Right ventricle myocardium inferior (tissue), 1 donor: ENCODE data around the gene TMEM158. TPM values are rescaled to one million over a fixed set of nuclear protein-coding genes. Genes with fewer than 3 reads are reported as not detected.

Source experiments
- ATAC-seq: fragments of 200-7000 bp; cut with Tn5 transposase; one replicate; pipeline ENCODE4 v1.9.1; 2020; ENCODE audit warnings: mild to moderate bottlenecking, moderate library complexity
- DNase-seq: peaks from one replicate; pipeline ENCODE4 v3.0.0; 2021; ENCODE audit errors: missing footprints
- intact Hi-C: fragments of 100-400 bp; cut with DNase I; formaldehyde crosslinking; loops from one replicate; pipeline ENCODE4 v1.11.0; 2022
- total RNA-seq: library from RNA; stranded (reverse); fragmentation: NEBNext Ultra II Directional; extraction: Animal tissue kit (Norgen Biotek cat#: 25700); gene quantifications from one replicate; pipeline ENCODE4 v1.2.1, GENCODE V29; 2021
- donor health status: DM: no; HTN: yes; CAD: no; lungs with severe emphysema.

Gene TMEM158
- total RNA-seq, 1 donor from 2014 or later, result 0.60 TPM

DNA sequence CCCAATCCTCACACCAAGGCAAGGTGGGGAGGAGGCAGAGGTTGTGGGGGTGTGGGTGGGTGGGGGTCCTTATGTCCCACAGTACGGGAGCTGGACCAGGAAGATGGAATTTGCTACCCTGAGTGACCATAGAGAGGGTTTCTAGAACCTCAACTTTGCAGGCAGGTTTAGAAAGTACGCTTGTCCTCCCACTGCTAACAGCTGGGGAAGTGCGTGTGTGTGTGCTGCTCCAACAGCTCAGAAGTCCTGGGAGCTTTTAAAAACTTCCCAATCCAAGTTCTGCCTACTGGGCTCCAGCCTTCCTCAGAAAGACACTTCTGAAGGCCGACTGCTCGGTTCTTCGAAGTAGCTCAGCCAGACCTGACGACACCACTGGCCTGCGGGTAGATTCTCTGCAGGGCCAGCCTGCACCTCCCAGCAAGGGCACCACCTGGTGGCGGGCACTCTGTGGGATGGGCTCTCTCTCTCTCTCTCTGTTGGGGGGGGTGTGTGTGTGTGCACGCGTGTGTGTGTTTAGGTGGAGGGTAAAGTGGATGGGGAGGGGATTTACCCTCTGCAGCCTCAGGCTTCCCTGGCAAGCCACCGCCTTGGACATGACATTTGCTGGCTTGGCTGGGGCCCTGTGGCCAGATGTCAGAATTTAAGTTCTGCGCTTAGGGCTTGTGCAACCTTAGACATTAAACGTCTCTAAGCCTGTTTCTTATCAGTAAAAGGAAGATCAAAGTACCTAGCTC is 15.6 kb downstream of the TMEM158 start:
- intact Hi-C loops, result loop anchor here (1.0 kb wide), 1 partner anchor 171 kb away; no protein-coding TSS in a partner anchor
- peak; percentile 91 for ATAC-seq

DNA sequence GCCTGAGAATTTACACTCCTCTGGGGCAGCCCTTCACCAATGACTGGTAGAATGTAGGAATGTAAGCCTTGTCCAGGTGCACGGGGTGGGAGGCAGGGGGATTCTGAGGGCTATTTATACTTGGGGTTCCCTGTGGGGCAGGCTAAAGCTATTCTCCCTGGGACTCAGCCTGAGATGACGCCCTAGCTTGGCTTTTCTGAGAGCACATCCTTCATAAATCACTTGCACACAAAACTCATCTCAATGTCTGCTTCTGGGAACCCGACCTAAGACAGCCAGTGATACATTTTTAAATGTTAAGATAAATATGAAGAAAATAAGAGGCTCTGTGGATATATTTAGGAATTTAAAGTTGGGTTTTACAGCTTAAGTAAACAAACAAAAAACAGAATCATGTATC is 16.6 kb downstream of the TMEM158 start:
- no peak for DNase-seq
- intact Hi-C loops, result no loop called here
- no peak for ATAC-seq

More for the DNA sequence above, 15.6 kb downstream of the TMEM158 start:
- peak; percentile 92 for DNase-seq

DNA sequence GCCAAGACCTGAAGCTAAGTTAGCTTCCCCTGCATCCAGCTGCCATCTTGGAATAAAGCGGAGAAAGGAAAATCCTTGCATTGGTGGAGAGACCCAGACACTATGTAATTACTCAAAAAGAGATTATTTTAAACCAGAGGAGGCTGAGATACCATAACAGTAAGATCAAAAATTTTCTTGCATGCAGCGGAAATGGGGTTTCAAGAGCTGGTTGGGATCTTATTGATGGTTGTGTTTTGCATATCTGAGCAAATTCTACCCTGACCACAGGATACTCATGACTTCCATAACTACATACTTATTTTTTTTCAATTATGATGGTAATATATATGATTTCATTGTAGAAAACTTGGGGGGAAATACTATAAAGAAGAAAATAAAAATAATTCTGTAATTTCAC is 17.5 kb downstream of the TMEM158 start:
- no peak for DNase-seq
- no peak for ATAC-seq
- intact Hi-C loops, result no loop called here

DNA sequence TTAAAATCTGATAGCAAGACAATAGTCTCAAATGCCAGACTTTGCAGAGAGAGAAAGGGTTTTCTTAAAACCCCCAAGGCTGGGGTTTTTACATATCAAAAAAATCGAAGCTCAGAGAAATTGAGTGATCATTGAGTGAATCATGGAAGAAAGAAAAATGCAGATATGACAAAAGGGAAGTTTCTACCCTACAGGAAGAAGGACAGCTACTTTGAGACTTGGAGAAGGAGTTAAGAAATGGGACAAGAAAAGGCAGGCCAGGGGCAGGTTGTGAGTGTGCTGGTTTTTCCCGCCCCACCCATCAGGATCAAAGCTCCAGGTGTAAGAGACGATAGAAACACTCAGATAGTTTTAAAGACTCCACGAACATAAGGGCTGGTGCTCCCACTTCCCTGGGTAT is 18.6 kb downstream of the TMEM158 start:
- intact Hi-C loops, result no loop called here
- DNase-seq (no peak), ATAC-seq (no peak)

DNA sequence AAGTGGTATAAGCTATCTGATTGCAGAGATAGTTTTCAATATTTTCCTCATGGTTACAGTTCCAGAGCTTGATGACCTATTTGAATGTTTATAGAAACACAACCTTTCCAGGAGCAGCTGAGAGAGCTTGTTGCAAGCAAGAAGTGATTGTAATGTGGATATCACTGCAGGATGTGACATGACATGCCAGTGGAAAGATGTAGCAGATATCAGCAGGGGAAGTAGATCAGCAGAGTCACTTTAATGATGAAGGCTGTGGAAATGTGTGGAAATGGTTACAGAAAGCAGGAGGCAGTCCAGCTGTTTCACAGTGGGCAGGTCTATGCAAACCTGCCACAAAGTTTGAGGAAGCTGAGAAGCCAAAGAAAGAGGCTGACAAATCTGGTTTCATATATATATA is 21.0 kb downstream of the TMEM158 start:
- intact Hi-C loops, result no loop called here

DNA sequence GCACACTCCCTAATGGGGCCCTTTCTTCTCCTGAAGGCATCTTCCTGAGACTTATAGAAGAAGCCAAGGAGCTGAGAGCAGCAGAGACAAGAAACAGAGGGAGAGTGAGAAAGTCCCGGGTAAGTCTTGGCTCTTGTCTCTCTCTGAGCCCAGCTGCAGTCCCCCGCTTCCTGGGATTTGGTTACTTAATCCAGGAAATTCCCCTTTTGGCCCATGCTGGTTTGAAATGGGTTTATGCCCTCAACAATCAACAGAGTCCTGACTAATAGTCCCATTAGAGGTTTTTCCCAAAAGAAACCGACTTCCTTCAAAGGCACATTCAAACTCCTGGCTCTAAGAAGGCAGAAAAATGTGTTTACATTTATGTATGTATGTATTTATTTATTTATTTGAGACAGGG is 22.0 kb downstream of the TMEM158 start:
- intact Hi-C loops, result no loop called here
- DNase-seq (no peak), ATAC-seq (no peak)

More for the DNA sequence above, 21.0 kb downstream of the TMEM158 start:
- DNase-seq (no peak), ATAC-seq (no peak)

DNA sequence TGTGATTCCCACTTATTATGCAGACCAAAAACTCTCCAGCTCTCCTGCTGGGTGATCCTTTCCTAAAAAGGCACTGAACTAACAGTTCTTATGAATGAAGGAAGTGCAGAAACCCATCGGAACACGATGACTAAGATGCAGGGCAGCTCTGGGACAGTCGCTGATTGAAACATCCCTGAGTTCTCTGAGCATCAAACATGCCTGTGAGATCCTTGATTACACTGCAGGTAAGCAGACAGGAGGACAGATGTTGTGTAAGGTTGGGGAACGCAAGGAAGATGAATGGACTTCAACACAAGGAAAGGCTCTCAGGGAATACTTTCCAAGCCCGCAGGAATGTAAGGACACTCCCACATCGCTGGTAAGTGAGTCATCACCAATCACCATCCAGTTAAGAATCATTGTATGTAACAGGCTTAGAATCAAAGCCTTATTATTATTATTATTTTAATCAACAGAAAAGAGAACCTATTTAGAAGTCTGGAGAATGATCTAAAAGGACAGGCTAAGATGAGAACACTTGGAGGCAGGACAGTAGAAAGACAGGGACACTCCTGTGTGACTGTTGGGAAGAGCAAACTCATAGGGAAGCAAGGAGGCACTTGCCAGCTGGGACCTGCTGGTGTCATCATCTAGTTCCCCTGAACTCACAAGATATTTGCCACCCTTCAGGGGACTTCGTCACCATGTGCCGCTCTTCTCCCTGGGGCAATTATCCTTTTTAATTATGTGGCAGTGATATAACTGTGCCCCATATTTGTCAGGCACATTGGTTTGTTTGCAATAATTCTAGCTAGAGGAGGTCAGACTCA is 26.0 kb downstream of the TMEM158 start:
- ATAC-seq (no peak), DNase-seq (no peak)
- intact Hi-C loops, result no loop called here

DNA sequence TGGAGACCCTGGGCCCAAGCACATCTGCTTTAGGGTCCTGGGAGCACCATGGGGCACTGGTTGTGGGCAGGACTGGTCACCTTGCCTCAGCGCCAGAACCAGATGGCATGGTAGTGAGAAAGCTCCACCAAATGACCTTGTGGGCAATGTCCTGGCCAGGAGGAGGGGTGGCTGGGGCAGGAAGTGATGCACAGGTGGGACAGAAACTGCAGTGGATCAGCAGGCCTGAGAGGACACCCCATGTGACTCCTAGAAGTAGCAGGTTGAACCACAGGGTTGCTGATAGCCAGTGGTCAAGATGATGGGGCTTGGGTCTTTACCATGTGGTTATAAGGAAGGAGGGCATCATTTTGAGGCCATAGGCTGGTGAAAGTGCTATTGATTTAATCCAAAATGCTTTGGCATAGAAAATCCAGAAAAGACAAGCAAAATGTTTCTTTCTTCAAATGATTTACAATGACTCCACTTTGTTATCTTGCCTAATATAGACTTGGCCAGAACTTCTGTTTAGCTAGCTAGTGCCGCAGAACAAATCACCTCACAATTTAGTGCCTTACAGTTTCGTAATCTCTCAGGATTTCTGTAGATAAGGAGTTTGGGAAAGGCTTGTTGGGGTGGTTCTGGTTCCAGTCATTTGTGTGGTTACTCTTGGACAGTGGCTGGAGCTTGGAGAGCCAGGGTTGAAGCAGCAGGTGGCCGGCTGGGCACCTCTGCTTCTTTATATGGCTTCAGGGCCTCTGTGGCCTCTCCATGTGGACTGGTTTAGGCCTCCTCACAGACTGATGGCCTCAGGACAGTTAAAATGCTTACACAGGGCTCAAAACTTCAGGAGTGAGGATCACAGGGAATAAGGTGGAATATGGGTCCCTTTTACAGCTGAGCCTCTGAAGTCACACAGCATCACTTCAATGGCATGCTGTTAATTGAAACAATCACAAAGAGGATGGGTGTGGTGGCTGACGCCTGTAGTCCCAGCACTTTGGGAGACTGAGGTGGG is 27.5 kb downstream of the TMEM158 start:
- intact Hi-C loops, result no loop called here
- no peak for ATAC-seq
- DNase-seq, result no peak

DNA sequence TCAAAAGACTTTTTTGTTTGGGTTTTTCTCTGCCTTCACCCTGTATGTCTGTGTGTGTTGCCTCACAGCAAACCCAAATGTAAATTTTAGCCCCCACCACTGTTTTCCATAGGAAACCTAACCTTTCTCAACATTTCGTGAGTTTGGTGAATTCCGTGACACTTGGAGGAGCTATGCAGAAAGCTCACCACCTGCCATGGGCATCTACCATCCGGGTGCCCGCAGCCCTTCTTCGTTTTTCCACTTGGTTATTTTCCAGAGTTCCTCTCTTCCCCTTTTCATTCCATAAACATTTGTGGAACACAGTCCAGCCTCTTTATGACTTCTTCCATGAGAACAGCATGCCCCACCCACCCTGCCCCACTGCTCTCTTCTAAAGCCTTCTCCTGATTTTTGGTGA is 31.3 kb downstream of the TMEM158 start:
- DNase-seq, result no peak
- no peak for ATAC-seq
- intact Hi-C loops, result no loop called here

DNA sequence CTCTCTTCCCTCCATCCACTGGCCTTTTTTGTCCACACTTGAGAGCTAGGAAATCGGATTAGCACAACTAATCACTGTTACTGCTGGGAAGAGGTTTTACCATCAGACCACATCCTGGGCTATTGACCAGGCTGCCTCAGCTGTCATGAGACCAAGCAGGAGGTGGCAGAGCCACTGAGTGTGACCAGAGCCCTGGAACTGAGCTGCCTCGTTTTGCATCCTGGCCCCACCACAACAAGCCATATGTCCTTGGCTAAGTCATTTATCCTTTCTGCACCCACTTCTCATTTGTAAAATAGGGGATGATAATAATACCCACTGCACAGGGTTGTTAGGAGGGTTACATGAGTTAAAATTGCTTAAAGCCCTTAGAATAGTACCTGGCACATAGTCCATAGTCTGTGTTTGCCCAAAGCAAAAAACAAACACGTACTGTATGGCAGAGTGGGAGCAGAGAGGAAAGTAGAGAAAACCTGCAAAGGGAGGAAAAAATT is 34.1 kb downstream of the TMEM158 start:
- no peak for DNase-seq
- no peak for ATAC-seq
- intact Hi-C loops, result no loop called here

DNA sequence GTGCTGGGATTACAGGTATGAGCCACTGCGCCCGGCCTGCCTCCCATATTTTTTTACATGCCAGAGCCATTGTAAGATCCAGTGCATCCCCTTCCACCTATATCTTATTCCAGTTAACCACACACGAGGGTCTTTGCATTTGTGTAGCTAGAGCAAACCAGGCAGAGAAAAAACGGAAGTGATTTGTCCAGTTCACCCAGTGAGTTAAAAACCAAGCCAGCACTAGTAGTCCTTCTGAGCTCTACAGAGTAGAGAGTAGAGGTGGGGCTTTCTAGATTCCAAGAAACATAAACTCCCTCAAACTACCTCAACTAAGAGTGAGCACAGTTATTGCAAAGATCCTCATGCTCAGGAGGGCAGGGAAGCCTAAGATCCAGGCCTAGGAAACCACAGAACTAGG is 34.7 kb downstream of the TMEM158 start:
- intact Hi-C loops, result no loop called here
- no peak for ATAC-seq

DNA sequence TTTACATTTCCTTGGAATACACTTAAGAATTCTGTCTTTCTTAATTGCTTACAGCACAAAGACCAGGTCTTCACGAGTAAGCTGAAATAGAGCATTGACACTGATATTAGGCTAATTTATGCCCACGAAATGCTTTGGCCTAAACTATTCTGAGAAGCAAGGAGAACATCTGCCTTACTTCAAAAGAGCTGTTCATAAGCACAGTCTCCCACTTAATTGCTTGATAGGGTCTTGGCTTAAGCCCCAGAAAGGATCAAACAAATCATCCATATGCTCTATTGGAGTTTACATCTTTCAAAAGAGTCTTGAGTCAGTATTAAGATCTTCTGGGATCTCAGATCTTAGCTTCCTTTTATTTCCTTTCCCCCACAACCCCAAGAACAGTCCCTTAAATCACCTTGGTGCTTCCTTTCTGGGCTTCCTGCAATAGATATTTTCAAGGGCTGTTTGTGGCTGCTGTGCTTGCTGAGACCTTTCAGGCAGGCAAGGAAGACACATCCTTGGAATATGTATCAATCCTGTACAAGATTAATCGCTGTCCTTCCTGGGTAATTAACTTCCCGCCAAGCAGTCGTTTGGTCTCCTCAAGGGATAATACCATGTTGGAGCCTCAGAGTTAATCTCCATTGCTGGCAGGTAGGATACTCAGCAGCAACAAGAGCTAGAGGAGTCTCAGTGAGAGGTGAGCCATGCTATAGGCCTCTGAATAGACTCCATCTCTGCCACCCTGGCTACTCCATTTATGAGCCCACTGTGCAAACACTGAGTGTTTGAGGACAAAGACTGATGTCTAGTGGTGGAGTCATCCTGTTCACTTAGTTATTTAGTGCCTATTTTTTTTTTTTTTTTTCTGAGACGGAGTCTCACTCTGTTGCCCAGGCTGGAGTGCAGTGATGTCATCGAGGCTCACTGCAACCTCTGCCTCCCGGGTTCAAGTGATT is 37.1 kb downstream of the TMEM158 start:
- no peak for ATAC-seq
- intact Hi-C loops, result no loop called here
- no peak for DNase-seq

More for the DNA sequence above, 34.7 kb downstream of the TMEM158 start:
- no peak for DNase-seq

DNA sequence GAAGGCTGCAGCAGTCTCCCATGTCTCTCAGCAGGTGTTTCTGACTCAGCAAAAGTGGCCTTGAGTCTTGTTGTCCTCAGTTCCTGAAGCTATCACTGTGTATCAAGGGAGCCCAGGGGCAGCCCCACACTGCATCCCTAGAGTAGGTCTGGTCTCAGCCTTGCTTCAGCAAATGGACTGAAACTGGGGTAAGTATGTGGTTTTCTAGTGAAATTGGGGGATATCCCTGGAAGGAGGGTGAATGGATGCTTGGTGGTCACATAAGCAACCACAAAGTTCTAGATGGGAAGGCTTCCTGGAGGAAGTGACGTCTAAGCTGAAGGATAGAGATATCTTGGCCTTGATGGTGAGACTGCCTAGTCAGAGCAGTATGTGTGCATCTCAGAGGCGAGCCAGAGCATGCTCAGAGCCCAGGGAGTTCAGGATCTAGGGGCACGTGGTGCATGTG is 38.4 kb downstream of the TMEM158 start:
- intact Hi-C loops, result no loop called here
- ATAC-seq, result no peak
- no peak for DNase-seq

DNA sequence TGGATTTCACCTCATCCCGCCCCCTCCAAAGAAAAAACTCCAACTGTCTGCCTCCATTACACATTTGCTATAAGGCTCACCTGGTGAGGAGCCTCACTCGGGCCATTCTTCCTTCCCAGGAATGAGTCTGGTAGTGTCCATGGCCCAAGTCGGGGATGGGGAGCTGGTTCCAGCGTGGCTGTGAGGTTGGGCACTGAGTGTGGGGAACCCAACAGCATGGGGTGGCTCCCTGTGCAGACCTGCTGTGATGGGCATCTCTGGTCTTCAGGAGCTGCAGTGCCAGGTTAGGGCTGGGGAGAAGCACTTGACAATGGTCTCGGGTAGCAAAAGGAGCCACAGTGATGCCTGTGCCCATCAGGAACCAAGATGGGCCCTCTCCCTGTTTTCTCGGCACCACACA is 39.2 kb downstream of the TMEM158 start:
- ATAC-seq, result no peak
- DNase-seq, result no peak
- intact Hi-C loops, result no loop called here

DNA sequence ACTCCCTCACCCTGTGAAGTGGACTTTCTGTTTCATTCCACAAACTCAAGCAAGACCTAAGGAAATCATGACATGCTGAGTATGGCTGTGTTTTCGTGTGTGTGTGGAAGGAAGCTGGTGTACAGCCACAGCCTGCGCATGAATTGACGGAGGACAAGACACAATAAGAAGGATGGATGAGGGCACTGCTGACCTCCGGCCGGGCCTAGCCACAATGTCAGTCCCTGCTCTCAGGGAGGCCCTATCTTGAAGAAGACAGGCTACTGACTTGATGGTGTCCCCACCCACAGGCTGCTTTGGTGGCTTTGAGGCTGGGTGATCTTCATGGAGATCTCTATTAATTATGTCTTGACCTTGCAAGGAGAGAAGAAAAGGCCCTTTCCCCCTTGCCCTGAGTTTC is 40.6 kb downstream of the TMEM158 start:
- no peak for ATAC-seq
- no peak for DNase-seq
- intact Hi-C loops, result no loop called here

DNA sequence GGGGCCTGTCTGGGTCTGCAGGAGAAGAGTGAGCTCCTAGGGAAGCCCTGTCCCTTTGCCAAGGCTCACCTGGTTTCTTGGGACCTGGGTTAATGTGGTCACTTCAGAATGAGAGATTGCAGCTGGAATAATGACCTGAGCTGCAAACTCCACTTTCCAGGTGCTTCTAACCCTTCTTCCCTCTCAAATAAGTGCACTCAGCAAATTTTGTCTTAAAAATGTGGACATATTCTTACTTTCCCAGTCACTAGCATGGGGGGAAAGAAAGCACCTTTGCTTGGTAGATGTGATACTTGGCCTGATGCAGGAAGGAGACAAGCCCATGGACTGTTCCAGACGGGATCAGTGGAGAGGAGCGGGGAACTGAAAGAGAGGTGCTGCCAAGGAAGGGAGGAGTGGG is 41.0 kb downstream of the TMEM158 start:
- intact Hi-C loops, result no loop called here
- DNase-seq, result no peak
- ATAC-seq, result no peak

DNA sequence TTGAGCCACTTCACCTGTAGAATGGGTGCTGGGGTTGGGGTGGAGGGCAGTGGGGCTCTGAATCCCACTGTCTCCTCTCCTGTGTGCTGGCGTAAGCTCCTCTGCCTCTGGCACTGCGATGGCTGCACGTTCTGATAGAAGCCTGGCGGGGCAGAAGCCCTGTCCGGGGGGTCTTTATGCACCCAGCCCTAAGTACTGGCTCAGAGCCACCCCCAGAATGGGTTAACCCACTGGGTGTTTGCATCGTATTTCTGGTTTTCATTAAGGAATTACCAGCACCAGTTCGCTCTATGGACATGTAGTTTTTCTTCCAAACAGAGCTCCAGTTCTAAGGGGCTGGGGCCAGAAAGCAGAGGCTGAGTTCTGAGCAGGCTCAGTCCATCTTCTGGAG is 42.2 kb downstream of the TMEM158 start:
- intact Hi-C loops, result no loop called here
- ATAC-seq (no peak), DNase-seq (no peak)
